NOMO-1 treated with DMSO at 0.1 percent for 48 hours (cell line): Measurements from ENCODE around the gene FGF16.
A peak's percentile ranks its signal among the peaks of the same experiment; 100 is the strongest.
"Not testable (repeated sequence)": the region's sequence is repeated elsewhere in the genome, so short reads cannot be mapped to it uniquely, and the experiment has no call there.

Source experiments
- DNase-seq: peaks from one replicate; lab custom pipeline; 2025; ENCODE audit not compliant: unreplicated experiment; lab: John Stamatoyannopoulos, UW

FGF16 gene

DNA sequence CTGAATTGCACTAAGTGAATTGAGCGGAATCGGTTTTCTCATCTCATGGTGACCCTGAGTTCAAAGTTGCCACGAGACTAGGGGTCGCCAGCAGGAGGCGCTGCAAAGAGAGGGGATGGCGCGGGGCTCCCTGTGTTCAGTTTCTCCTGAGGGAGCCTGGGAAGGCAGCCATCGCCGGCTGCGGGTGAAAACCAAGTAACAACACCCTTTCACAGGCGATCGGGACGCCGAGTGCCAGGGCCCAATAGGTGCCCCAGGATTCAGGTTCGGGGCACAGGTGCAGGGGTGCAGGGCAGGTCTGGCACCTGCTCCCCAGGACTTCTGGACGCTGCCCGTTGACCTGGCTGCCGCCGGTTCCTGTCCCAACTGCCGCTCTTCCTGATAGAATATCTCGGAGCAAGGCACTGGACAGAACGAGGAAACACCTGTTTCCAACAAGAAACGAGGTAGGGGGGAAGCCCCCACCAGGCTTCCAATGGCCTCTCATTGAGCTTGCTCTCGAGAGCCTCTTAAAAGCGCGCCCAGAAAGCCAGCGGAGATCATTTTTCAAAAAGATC is 1.1 kb upstream of the FGF16 start:
- DNase-seq = no peak

GRCh38 chrX:77447653-77448569 is 722 bp downstream of the FGF16 start:
- no peak for DNase-seq

DNA sequence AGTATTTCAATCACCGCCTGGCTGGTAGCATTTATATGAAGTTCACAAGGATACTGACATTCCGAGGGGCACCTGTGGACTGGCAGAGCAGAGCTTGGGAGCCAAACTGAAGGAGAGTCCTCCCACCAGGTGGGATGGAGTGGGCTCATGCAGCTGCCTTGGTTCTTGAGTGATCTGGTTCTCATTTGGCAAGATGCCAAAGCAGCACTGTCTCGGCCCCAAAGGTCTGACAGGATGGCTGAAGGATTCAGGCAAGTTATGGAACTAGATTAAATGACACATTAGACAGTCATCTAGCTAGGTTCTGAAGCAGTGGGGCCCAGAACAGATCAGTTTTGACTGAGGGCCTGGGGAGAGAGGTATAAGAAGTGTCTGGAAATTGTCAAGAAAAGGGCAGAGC is 3.2 kb downstream of the FGF16 start:
- DNase-seq = no peak

DNA sequence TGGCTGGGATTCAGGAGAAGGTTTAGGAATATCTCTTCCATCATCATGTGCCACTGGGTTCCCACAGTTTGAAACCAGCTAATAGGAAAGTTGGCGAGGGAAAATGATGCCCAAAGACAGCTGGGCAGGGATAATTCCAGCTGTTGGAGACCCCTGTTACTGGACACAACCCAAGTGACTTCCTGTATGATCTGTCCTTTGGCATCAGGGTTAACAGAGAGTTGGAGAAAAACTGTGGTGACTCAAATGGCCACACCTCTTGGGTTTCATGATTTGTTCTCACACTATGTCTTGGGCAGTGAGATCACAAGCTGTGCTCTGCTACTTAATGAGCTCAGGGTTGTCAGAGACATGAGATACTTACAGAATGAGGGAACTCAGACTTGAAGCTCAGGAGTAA is 3.8 kb downstream of the FGF16 start:
- DNase-seq = no peak

DNA sequence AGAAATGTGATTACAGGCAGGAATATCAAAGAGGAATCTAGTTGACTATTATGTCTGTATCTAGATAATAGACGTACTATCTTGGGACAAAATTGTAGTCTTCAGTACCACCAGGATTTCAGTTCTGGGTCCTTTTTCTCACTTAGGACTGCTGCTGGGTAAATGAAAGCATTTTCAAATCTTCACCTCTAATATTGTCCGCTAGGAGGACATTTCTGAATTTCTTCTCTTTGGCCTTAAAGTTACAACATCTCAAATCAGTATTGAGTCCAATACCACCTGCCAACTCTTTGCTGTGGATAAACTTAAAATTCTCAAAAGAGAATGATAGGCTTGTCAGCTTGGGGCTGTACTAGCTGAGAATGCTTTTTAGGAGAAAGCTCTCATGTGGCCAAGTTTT is 6.0 kb downstream of the FGF16 start:
- DNase-seq = no peak

GRCh38 chrX:77455437-77455836 is 8.2 kb downstream of the FGF16 start:
- no peak for DNase-seq

- no peak for DNase-seq
These were observed 36.9 kb downstream of the FGF16 start for GRCh38 chrX:77484045-77484444.

GRCh38 chrX:77493677-77494553 is 46.7 kb downstream of the FGF16 start:
- DNase-seq = no peak

DNA sequence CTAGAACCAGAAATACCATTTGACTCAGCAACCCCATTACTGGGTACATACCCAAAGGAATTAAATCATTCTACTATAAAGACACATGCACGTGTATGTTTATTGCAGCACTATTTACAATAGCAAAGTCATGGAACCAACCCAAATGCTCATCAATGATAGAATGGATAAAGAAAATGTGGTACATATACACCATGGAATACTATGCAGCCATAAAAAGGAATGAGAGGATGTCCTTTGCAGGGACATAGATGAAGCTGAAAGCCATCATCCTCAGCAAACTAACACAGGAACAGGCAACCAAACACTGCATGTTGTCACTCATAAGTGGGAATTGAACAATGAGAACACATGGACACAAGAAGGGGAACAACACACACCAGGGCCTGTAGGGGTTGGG is 53.0 kb downstream of the FGF16 start:
- DNase-seq = not testable (repeated sequence)

DNA sequence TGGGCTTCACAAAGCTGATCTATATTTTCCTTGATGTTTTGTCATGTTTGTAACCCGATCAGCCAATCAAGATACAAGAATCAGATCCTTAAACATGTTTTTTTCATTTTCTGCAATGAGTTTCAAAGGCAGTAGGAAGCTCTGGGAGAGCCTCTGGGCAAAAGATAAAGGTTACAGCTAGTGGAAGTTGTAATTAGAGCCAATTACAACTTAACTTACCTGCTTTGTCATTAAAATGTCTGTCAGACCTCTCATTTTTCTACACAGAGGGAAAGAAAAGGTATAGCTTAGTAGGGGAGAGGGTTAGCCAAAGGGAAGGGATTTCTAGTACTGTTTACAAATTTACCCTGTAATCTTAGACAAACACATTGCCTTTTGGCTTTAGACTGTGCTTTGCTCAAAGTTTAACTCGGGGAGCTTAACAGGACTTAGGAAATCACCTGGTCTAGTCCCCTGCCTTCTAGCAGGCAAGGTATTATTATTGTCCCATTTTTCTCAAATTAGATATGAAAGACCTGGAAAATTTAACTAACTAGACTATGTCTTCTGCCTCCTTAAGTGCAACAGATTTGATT is 55.8 kb downstream of the FGF16 start:
- DNase-seq = no peak

DNA sequence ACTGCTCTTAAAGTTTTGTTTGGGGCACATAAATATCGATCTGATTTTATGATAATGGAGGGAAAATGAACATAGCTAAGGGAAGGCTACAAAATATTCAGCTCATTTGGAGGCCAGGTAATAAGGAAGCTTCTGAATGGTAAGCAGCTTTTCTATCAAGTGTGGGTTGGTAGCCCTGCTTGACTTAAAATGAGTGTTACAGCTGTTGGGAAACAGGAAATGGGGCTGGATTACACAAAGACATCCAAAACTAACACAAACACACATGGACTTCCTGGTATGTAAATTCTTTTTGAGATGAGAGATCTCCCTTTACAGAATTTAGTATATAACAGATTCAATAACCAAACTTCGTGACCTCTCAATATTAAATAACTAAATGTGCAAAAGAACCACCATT is 58.0 kb downstream of the FGF16 start:
- peak; percentile 25 for DNase-seq
